ENCODE data around the gene CHURC1. TPM values are rescaled to one million over a fixed set of nuclear protein-coding genes. Genes with fewer than 3 reads are reported as not detected.
"Not testable (repeated sequence)": the region's sequence is repeated elsewhere in the genome, so short reads cannot be mapped to it uniquely, and the experiment has no call there.

Gene CHURC1
- polyA plus RNA-seq, 10 donors, result 36.8 to 47.0 (median 41.9) TPM

DNA sequence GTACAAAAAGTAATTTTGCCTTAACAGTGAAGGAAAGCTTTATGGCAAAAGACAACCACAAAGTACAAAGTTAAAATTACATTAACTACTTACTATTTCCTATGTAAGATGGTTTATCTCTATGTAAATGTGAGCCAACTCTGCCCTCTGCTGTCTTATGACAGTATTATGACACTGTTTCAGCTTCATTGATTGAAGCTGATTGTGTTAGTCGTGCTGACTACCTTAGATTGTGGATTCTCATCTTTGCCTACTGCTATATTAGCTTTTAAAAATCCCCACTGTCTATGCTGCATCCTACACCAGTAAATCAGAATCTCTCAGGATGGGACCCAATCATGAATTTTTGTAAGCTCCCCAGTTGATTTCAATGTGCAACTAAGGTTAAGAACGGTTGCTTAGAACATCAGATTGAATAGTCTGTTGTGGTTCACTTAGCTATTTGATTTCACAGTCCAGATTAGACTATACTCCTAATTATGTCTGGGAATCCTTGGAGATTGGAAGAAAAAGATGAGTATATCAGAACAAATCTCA is 22.3 kb upstream of the CHURC1 start:
- peak in 2 of 3 donors; percentile 55 to 67 for DNase-seq

DNA sequence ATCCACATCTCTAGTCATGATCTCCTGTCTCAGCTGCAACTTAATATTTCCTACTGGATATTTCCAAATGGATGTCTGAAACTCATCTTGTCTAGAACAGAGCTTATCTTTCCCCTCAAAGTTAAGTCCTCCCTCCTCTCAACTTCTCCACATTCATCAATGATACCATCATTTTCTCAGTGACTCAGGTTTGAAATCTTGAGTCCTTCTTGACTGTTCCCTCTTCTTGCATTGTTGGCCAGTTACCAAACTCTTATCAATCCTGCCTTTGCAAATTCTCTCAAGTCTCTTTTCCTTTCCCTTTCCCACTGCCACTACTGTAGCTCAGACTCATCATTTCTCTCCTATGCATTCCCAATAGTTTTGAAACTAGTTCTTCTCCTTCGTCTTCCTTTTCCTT is 14.3 kb upstream of the CHURC1 start:
- no peak for DNase-seq

DNA sequence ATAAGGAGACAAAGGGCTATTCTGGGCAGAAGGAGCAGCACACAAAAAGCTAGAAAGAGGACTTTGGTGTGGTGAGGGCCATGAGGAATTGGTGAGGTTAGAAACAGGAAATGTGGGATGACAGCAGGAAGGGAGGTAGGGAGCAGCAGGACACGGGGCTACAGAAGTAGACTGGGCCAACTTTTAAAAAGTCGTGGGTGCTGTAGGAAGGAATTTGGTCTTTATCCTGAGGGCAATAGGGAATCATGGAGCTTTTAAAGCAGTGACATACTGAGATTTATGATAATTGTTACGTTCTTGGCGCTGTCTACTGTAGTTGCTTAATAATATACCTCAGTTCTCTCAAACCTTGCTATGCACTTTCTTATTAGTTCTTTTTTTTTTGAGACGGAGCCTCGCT is 8.2 kb upstream of the CHURC1 start:
- DNase-seq, result no peak

DNA sequence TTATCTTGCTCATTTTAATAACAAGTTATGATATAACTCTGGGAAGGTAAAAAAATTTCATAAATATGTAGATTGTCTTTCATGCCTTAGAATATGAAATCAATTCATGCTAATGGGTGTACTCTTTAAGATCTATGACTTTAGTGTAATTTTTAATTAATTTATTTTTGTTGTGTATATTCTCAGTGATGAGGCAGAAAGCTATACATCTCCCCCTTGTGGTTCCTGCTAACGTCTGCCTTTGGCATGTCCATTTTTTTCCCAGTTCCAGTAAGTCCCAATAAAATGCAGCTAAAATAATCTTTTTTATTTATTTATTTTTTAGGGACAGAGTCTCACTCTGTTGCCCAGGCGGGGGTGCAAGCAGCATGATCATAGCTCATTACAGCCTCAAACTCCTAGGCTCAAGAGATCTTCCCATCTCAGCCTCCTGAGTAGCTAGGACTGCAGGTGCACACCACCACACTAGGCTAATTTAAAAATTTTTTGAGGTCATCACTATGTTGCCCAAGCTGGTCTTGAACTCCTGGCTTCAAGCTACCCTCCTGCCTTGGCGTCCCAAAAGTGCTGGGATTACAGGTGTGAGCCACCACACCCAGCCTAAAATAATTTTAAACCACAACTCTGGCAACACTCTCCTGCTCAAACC is 3.3 kb upstream of the CHURC1 start:
- no peak for DNase-seq

DNA sequence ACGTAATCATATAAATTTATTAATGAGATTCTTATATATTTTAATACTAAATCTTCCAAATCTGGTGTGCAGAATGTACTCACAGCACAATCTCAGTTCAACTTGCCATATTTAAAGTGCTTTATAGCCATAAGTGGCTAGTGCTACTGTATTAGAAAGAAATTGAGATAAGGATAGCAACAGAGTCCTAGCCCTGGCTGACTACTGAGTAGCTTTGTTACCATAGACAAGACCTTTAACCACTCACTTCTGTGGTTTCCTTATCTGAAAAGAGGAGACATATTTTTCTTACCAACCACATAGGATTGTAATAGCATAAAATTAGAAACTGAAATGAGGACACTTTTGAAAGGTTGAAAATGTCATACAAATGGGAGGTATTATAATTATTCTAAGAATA is 2.0 kb upstream of the CHURC1 start:
- DNase-seq, result no peak

DNA sequence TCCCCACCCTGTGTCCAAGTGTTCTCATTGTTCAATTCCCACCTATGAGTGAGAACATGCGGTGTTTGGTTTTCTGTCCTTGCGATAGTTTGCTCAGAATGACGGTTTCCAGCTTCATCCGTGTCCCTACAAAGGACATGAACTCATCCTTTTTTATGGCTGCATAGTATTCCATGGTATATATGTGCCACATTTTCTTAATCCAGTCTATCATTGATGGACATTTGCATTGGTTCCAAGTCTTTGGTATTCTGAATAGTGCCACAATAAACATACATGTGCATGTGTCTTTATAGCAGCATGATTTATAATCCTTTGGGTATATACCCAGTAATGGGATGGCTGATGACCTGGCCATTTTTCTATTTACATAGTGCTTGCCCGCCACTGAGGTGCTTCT is 778 bp upstream of the CHURC1 start:
- not testable (repeated sequence) for DNase-seq

DNA sequence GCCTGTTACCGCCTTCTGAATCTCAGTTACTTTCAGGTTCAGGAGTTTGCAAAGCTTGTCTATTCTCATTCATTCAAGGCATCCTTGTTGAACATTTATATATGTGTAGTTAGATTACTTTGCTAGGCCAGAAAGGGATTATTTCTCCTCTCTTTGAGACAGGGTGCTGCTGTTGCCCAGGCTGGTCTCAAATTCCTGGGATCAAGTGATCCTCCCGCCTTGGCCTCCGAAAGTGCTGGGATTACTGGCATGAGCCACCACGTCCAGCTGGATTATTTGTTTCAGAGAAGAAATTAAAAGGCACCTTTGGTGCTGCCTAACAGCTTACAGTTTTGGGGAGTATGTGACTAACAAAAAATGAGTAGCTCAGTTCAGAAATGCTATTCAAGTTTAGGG is 772 bp downstream of the CHURC1 start:
- DNase-seq, result no peak

DNA sequence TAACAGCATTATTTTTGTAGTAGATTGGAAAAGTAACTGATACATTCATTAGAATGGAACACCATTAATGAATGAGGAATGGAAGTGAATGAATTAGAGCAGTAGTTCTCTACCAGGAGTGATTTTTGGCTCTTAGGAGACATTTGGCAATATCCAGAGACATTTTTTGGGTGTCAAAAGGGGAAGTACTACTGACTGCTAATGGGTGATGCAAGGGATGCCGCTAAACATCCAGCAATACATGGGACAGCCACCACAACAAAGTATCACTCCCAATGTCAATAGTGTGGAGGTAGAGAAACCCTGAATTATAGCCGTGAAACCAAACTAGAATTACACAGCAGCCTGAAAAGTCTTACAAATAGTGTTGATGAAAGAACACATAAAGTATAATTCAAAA is 1.5 kb downstream of the CHURC1 start:
- DNase-seq, result no peak

DNA sequence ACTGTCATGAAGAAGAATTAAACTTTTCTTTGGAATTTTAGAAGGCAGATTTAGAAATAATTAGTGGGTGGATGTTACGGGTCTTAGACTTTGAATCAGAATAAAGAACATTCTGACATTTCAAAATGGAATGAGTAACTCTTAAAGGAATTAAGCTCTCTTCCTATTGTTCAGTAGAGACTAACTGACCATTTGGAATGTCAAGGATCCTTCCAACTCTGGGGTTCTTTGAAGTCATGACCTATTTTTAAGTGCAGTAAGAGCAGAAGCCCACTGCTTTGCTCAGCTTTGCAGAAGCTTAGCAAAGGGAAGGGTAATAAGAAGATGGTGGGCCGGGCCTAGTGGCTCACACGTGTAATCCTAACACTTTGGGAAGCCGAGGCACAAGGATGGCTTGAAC is 4.0 kb downstream of the CHURC1 start:
- DNase-seq, result no peak

DNA sequence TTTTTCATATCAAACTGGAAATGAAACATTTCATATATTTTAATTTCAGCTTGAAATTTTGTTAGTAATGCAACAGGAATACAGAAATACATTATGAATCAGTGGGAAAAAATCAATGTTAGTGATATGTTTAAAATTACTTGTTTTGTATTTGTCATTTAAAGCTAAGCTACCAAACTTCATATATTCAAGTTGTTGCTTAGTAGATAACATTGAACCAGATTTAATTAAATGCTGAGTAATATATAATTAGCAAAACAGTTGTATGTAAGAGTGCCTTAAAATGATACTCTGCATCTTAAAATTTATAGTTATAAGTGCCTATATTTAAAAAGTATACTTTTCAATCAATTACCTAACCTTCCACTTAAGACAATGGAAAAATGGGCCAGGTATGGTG is 5.0 kb downstream of the CHURC1 start:
- no peak for DNase-seq

DNA sequence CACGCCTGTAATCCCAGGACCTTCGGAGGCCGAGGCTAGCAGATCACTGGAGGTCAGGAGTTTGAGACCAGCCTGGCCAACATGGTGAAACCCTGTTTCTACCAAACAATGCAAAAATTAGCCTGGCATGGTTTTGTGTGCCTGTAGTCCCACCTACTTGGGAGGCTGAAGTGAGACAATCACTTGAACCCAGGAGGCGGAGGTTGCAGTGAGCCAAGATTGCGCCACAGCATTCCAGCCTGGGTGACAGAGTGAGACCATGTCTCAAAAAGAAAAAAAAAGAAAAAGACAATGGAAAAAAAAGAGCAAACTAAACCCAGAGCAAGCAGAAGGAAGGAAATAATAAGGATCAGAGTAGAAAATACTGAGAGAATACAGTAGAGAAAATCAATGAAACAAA is 5.4 kb downstream of the CHURC1 start:
- DNase-seq, result no peak

DNA sequence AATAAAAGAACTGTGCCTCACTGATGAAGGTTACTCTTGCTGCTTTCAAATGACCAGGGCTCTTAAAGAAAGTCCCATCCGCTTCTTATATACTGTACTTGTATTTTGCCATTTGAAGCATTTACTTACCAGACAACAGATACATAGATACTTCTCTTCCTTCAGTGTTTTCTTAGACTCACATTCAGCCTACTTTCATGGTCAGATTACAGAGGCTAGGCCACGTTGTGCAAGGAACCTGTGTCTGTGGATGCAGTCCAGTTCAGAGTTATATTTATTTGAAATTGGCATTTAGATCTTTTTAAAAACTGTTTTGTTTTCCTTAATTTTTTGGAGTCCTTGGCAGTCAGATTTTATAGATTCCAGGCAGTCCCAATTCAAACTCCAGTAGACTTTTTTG is 6.2 kb downstream of the CHURC1 start:
- no peak for DNase-seq

DNA sequence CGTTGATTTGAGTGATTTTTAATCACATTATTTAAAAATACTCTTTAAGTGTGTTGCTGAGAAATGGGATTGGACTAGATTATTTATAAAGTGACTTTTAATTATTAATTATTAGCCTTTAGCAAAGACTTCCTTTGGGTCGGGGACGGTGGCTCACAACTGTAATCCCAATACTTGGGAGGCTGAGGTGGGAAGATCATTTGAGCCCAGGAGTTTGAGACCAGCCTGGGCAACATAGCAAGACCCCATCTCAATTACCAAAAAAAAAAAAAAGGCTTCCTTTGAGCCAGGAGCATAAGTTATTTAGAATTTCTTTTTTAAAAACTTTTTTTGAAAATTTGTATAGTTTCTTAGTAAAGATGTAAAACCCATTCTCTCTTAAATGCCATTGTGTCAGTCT is 8.8 kb downstream of the CHURC1 start:
- no peak for DNase-seq

DNA sequence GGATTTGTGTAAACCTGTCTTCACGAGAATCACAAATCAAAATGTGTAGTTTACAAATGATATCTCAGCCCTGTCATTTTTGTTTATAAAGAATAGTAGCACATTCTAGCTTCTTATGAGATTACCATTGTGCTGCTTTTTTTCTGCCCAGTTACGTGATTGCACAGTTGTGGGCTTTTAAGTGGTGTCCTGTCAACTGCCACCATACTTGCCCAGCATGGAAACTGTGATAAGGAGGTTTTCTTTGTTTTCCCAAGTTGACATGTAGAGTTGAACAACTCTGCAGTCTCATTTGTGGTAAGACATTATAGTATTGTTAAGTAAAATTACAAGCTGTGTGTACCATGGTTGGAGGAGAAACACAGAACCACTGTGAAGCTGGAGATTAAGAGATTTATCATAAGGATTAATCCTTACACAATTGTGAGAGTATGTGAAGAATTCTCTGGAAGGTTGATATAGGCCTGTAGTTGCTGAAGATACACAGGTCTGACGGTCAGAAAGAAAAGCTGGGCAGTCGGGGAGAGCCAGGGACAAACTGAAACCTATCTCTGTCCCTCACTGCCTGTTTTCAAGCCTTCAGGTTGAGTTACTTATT is 12.2 kb downstream of the CHURC1 start:
- DNase-seq, result no peak

DNA sequence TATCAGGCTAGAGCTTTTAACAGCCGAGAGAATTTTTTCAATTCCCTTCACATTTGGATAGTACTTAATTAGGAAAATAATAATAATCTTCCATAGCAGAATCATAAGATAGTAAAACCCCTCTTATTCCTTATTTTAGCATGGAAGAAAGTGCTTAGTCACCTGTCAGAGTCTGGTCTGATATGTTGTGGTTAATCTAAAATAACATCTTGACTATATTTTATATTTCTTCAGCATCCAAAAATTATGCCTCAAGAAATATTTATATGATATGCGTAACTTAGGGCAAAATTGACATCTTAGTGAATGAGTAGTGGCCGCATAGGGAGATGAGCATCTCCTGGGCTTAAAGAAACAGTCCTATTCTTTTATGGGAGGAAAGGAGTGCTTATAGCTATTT is 12.8 kb downstream of the CHURC1 start:
- no peak for DNase-seq

DNA sequence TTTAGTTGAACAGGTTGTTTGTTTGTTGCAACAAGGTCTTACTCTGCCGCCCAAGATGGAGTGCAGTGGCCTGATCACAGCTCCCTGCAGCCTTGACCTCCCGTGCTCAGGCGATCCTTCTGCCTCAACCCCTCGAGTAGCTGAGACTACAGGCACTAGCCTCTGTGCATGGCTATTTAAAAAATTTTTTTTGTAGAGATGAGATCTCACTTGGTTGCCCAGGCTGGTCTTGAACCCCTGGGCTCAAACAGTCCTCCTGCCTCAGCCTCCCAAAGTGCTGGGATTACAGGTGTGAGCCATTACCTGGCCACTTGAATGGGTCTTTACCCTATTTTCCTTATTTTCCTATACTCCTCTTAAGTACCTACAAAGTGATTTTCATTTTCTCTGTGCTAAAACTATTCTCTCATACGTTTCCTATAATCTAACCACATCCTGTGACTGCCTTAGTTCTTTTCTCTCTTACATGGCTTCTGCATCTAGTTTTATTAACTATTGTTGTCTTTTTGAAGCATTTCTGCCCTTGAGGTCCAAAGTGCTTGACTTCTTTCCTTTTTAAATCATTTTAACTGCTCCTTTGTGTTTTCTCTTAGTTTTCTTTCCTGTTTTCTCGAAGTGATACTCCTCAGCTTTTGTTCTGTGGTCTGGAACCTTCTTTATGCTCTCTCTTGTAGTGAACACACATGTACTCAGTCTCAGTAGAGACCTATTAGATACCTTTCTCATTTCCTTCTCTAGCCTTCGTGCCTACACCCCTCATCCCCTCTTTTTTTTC is 14.2 kb downstream of the CHURC1 start:
- no peak for DNase-seq

DNA sequence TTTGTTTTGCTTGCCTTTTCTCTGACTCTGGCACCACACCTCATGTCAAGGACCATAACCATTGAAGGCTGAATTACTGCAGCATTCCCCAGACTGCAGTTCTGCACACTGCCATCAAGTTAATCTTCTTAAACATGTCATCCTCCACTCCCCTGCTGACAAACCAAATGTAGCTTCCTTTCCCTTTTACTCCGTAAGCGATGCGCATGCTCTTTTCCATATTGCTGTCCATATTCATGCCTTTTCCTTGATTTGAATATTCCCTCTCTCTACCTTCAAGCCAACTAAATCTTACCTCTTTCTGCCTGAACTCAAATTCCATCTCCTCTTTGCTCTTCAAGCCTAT is 14.7 kb downstream of the CHURC1 start:
- DNase-seq, result no peak

DNA sequence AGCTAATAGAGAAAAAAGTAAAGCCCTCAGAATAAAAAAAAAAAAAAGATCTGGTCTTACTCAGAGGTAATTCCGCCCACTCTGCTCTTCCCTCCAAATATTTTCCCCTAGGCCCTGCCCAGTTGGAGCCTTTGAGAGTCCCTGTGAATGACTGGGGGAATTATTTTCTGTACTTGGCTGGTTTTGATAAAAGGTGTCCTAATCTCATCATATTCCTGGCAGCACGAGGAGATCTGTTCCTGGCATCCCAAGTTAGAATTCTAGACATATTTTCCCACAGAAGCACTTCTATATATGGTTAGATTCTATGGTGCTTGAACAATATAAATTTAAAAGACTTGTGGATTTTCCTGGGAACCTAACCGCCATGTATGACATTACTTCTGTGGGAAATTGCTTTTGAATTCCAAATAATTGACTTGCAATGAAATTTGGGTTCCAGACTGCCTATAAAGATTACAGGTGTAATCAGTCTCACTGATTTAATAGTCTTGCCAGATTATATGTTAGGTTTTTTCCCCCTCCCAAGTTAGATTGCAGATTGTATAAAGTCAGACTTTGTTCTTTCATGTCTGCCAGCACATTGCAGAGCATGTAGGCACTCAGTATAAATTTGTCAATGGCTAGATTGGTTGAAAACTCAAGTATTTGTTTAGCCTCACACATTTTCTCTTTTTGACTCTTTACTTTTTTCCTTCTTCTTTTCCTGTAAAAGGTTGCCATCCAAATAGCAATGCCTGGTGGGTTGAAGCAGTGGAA is 16.0 kb downstream of the CHURC1 start:
- peak in 2 of 3 donors; percentile 24 to 36 for DNase-seq

DNA sequence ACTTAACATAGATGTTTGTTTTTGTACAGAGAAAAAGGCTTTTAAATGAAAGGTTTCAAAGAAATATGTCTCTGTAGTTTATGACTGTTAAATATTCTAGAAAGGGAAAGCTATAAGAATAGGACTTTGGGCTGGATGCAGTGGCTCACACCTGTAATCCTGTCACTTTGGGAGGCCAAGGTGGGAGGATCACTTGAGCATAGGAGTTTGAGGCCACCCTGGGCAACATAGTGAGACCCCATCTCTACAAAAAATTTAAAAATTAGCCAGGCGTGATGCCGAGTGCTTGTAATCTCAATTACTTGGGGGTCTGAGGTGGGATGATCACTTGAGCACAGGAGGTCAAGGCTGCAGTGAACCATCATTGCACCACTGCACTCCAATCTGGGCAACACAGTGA is 16.9 kb downstream of the CHURC1 start:
- no peak for DNase-seq

DNA sequence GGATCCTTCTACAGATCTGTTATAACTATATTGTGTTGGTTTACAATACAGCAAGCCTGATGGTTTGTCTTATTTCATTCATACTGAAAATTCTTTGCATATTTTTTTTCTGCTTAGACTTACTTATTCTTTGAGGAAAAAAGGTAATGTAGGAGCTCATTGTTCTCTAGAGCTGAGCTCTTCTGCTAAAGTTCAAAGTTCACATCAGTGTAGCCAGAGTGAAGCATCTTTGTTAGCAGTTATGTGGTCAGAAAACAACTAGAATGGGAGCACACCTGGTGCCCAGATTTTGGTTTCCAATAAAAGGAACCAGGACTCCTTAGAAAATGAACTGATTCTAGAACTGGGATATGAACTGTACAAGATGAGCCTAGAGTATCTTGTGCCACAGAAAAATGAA is 18.0 kb downstream of the CHURC1 start:
- DNase-seq, result no peak

DNA sequence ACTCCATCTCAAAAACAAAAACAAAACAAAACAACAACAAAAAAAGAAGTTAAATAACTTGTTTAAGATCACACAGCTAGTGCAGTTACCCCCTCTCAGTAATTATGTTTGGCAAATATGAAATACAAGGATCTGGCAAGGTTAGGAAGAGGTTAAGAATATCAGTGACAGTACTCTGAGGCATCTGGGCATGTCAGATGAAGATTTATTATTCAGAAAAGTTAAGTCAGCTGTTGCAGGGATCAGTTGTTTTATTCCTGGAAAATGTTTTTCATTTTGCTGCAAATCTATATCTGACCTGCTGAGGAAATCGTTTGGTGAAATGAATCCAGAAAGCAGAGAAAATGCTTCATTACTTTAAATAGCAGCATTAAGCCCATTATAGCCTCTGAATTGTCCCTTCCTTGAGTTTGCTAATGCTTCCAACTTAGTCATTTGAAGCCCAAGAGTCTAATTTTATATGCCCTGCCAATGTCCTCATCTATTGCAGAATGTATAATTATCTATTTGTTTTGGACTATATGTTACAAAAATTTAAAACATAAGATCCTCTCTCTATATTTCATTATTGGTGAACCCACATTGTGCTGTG is 20.2 kb downstream of the CHURC1 start:
- DNase-seq, result peak in 2 of 3 donors; percentile 22 to 26

DNA sequence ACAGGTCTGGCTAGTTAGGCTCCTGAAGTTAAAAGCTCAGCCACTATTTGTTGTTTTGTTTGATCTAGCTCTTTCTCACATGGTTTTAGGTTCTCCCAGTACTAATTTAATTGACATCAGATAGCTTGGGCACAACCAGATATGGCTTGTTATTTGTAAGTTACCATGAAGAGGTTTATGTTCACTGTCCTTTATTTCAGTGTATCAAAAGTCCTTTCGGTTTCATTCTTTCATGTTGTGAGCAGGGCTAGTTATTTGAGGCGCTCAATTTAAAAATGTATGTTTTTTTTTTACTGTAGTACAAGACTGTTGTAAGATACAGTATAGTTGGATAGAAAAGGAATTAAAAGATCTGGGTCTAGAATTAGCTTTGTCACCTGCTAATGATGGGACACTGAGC is 21.3 kb downstream of the CHURC1 start:
- no peak for DNase-seq
